Sigmoid colon (tissue), 7 donors: Measurements from ENCODE around the gene CAMKV. TPM values are rescaled to one million over a fixed set of nuclear protein-coding genes. Genes with fewer than 3 reads are reported as not detected.

Source experiments
- DNase-seq: peaks from one replicate; pipeline ENCODE4 v3.0.0-alpha.2; 2019
- H3K27ac ChIP-seq, 4 donors: fragments of 200-600 bp; sonication (generic); one replicate each; pipeline ENCODE4 v1.5.1; 2016 to 2019; ENCODE audit warnings: mild to moderate bottlenecking in 1 of 4
- H3K27me3 ChIP-seq, 3 donors: fragments of 200-600 bp; sonication (generic); one replicate each; pipeline ENCODE4 v1.5.1; 2019; ENCODE audit warnings: mild to moderate bottlenecking in 1 of 3
- H3K36me3 ChIP-seq, 4 donors: fragments of 200-600 bp; sonication (generic); one replicate each; pipeline ENCODE4 v1.5.1; 2016 to 2019
- H3K4me1 ChIP-seq, 4 donors: fragments of 200-600 bp; sonication (generic); one replicate each; pipeline ENCODE4 v1.5.1; 2017 to 2019
- H3K4me3 ChIP-seq, 4 donors: fragments of 200-600 bp; sonication (generic); one replicate each; pipeline ENCODE4 v1.5.1; 2017 to 2019; ENCODE audit warnings: mild to moderate bottlenecking in 2 of 4, moderate library complexity in 1 of 4
- H3K9me3 ChIP-seq, 4 donors: fragments of 200-600 bp in 3 of 4; sonication (generic) in 3 of 4; one replicate each; pipeline versions ENCODE4 v1.5.1 to v1.6.1; 2013 to 2019
- EP300 ChIP-seq, 4 donors: sonication (generic); formaldehyde crosslinking; IDR thresholded peaks; one replicate each; pipeline ENCODE4 v1.6.1; 2017; ENCODE audit warnings: antibody characterized with exemption in 4 of 4
- POLR2A ChIP-seq, 2 donors: fragments of 450-650 bp; IDR thresholded peaks; one replicate each; pipeline ENCODE4 v1.6.1; 2016; ENCODE audit warnings: antibody characterized with exemption in 2 of 2, mild to moderate bottlenecking in 2 of 2, moderate library complexity in 2 of 2
- POLR2AphosphoS5 ChIP-seq, 4 donors: sonication (generic); formaldehyde crosslinking; IDR thresholded peaks; one replicate each; pipeline ENCODE4 v1.6.1; 2017; ENCODE audit warnings: antibody characterized with exemption in 4 of 4
- WGBS, 2 donors: extraction: QIAGEN DNeasy Blood & Tissue Kit; methylation state at CpG; one replicate each; pipeline ENCODE4 v1.1.7; 2013; 5-methylcytosine and 5-hydroxymethylcytosine counted together
- intact Hi-C: fragments of 100-400 bp; cut with DNase I; formaldehyde crosslinking; loops from one replicate; pipeline ENCODE4 v1.15.1; 2023
- polyA plus RNA-seq, 3 donors: library from polyadenylated mRNA; stranded (reverse); fragments of 200-250 nt; gene quantifications; one replicate each; pipeline ENCODE4 v1.2.3, GENCODE V29; 2013
- total RNA-seq, 4 donors: library from RNA; depleted of rRNA; stranded (reverse); fragments of >200 nt; gene quantifications; one replicate each; pipeline ENCODE4 v1.1.0, GENCODE V29; 2016
- TF ChIP-seq, protein P1 (sequence below), 4 experiments: fragments of 450-650 bp in 3 of 4; fragments of 200-600 bp in 1 of 4; IDR thresholded peaks; one replicate each; pipeline ENCODE4 v1.5.1; 2016 to 2019; ENCODE audit warnings: antibody characterized with exemption in 4 of 4, mild to moderate bottlenecking in 3 of 4, moderate library complexity in 2 of 4
- donor health status: healthy with polysubstance abuse.
- donor health status: Bipolar disorder and iron deficiency.
- donor health status: healthy.

Gene CAMKV
- total and polyA plus RNA-seq, 7 donors, result 0.12 TPM; not detected in 6

DNA sequence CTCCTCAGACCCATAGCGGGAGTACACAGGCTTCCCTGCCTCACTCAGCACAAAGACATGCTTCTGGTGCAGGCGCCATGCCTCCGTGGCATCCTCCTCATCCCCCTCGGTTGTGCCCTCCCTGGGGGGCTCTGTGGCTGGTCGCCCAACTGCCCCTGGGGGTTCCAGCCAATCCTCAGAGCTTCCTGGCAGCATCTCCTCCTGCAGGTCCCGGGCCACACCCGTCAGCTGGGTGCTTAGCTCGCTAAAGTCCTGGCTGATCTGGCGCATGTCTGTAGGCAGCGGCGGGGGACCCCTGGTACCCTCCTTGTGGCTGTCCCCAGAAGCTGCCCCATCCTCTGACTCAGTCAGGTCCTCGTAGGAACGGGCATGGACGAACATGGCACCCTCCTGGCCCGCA lies 41.9 kb upstream of the CAMKV start:
- intact Hi-C loops, result no loop called here
- H3K4me1 ChIP-seq, result peaks cover 0 to under 1% (median under 1%) of the 10 kb centered on the region in 4 donors
- TF ChIP-seq, protein P1, sequence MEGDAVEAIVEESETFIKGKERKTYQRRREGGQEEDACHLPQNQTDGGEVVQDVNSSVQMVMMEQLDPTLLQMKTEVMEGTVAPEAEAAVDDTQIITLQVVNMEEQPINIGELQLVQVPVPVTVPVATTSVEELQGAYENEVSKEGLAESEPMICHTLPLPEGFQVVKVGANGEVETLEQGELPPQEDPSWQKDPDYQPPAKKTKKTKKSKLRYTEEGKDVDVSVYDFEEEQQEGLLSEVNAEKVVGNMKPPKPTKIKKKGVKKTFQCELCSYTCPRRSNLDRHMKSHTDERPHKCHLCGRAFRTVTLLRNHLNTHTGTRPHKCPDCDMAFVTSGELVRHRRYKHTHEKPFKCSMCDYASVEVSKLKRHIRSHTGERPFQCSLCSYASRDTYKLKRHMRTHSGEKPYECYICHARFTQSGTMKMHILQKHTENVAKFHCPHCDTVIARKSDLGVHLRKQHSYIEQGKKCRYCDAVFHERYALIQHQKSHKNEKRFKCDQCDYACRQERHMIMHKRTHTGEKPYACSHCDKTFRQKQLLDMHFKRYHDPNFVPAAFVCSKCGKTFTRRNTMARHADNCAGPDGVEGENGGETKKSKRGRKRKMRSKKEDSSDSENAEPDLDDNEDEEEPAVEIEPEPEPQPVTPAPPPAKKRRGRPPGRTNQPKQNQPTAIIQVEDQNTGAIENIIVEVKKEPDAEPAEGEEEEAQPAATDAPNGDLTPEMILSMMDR (IDR thresholded peaks at IDR 0.05), result no peak
- TF ChIP-seq POLR2AphosphoS5 (IDR thresholded peaks at IDR 0.05), result no peak
- no peak for TF ChIP-seq EP300 (IDR thresholded peaks at IDR 0.05)
- no peak for TF ChIP-seq POLR2A (IDR thresholded peaks at IDR 0.05)
- 92 to 93% methylated on average over 15 of the region's 15 CpGs for WGBS, 2 donors
- H3K27ac ChIP-seq, result no peak overlapping the region
- H3K4me3 ChIP-seq, result no peak overlapping the region
- peaks cover 0 to 42% (median 15%) of the 10 kb centered on the region in 4 donors for H3K36me3 ChIP-seq
- no peak for DNase-seq
- H3K27me3 ChIP-seq, result no peaks in the 10 kb centered on the region
- no peaks in the 10 kb centered on the region for H3K9me3 ChIP-seq

DNA sequence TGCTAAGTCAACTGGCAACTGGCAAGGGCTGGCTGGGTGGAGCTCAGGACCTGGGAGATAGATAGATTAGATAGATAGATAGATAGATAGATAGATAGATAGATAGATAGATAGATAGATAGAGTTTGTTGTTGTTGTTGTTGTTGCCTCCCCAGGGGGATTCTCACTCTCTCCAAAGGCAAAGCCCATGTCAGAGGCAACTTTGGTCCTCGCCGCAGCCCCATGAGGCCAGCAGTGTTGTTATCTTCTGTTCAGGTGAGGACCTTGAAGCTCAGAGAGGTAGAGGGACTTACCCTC lies 41.4 kb upstream of the CAMKV start:
- Histone ChIP-seq H3K9me3 (no peaks in the 10 kb centered on the region), H3K36me3 (peaks cover 0 to 42% (median 15%) of the 10 kb centered on the region in 4 donors), H3K27ac (no peak overlapping the region), H3K4me1 (peaks cover 0 to 6% (median 6%) of the 10 kb centered on the region in 4 donors), H3K4me3 (no peak overlapping the region), H3K27me3 (no peaks in the 10 kb centered on the region)
- intact Hi-C loops, result no loop called here
- no peak for DNase-seq
- 91 to 94% methylated on average over 2 of the region's 2 CpGs for WGBS, 2 donors
- no peak for TF ChIP-seq POLR2A (IDR thresholded peaks at IDR 0.05)
- TF ChIP-seq, protein P1 (IDR thresholded peaks at IDR 0.05), result no peak
- TF ChIP-seq EP300 (IDR thresholded peaks at IDR 0.05), result no peak
- no peak for TF ChIP-seq POLR2AphosphoS5 (IDR thresholded peaks at IDR 0.05)

DNA sequence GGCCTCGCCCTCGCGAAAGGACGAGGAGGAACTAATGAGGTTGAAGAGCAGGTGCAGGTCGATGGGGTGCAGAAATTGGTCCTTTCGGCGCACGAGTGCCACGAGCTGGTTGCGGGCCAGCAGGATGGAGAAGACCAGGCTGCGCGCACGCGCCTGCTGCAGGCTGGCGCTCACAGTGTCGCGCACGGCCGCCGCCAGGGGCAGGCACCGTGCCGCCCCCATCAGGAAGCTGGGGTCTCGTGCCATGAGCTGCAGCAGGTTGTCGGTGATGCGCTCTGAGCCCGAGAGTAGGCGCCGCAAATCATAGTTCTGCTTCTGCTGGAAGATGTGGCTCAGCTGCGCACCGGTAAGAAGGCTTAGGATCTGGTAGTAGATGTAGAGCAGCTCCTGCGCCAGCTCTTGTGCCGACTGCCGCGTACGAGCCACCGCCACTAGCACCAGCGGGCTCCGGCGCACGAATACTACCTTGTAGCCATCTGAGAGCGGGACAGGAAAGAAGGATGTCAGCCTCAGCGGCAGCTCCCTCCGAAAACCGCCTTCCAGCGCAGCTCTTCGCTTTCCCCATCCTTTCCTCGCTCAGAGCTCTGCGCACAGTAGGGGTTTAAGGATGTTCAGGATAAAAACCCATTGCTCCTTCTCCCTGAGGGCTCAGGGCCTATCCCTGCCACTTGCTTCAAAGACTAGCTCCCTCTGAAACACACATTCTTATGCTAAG lies 40.9 kb upstream of the CAMKV start:
- H3K27ac ChIP-seq, result no peak overlapping the region
- TF ChIP-seq EP300 (IDR thresholded peaks at IDR 0.05), result no peak
- no peak for TF ChIP-seq POLR2AphosphoS5 (IDR thresholded peaks at IDR 0.05)
- no peak for TF ChIP-seq POLR2A (IDR thresholded peaks at IDR 0.05)
- TF ChIP-seq, protein P1 (IDR thresholded peaks at IDR 0.05), result no peak
- DNase-seq, result no peak
- WGBS, 2 donors, result 88 to 95% methylated on average over 48 of the region's 48 CpGs
- peaks cover 0 to 42% (median 15%) of the 10 kb centered on the region in 4 donors for H3K36me3 ChIP-seq
- H3K9me3 ChIP-seq, result no peaks in the 10 kb centered on the region
- intact Hi-C loops, result no loop called here
- no peaks in the 10 kb centered on the region for H3K27me3 ChIP-seq
- peaks cover 0 to 11% (median 11%) of the 10 kb centered on the region in 4 donors for H3K4me1 ChIP-seq
- H3K4me3 ChIP-seq, result no peak overlapping the region

DNA sequence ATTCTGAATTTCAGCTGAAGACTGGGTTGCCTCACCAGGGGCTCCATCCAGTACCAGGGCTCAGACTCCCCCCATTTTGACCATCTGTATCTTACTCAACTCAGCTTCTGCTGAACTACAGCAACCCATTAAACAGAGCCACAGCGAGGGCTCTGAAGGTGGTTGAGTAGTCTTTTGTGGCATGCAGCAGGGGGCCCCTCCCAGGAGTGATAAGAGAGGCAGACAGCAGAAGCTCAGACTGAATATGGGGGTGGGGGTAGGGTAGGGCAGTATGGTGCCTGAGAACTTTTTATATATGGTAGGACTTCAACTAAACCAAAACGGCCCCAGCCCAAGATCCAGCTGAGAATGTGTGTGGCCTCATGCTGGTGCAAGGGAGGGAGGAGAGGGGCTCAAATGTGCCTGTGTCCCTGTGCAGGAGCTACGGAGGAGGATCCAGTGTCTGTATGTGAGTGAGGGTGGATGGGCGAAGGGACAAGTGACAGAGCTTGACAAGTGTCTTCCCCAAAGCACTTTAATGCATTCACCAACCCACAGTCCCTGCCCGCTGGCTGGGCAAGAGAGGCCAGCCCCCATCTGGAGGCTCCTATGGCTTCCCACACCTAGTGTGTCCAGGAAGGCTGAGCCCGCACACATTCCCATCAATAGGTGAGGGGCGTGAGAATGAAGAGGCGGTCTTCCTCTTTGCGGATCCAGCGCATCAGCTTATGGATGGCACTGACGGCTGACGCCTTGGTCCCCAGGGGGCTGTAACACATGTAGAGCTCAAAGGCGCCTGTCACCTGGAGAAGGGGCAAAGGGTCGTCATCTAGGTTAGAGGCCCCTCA lies 38.9 kb upstream of the CAMKV start:
- Histone ChIP-seq H3K4me3 (no peak overlapping the region), H3K36me3 (peaks cover 0 to 42% (median 15%) of the 10 kb centered on the region in 4 donors), H3K27me3 (no peaks in the 10 kb centered on the region), H3K4me1 (peaks cover 0 to 23% (median 17%) of the 10 kb centered on the region in 4 donors), H3K27ac (no peak overlapping the region), H3K9me3 (no peaks in the 10 kb centered on the region)
- intact Hi-C loops, result no loop called here
- no peak for DNase-seq
- WGBS, 2 donors, result 95 to 96% methylated on average over 14 of the region's 14 CpGs
- TF ChIP-seq POLR2A (IDR thresholded peaks at IDR 0.05) (no peak), EP300 (IDR thresholded peaks at IDR 0.05) (no peak), POLR2AphosphoS5 (IDR thresholded peaks at IDR 0.05) (no peak)
- TF ChIP-seq, protein P1 (IDR thresholded peaks at IDR 0.05), result no peak
